Non-pigmented ciliary epithelial cell (primary cell): ENCODE results near the gene ZNF467.

Experiments
- DNase-seq: peaks from one replicate; pipeline ENCODE4 v3.0.0-alpha.2; 2010; ENCODE audit warnings: low read depth

ZNF467 gene

GRCh38 chr7:149770728-149771636 is 2.4 kb downstream of the ZNF467 start:
- no peak for DNase-seq

- no peak for DNase-seq
These were observed 3.5 kb downstream of the ZNF467 start for GRCh38 chr7:149769915-149770314.

GRCh38 chr7:149768931-149769330 is 4.5 kb downstream of the ZNF467 start:
- DNase-seq: no peak

- no peak for DNase-seq
These were observed 6.3 kb downstream of the ZNF467 start for GRCh38 chr7:149767068-149767467.

GRCh38 chr7:149766135-149766675 is 7.2 kb downstream of the ZNF467 start:
- no peak for DNase-seq

GRCh38 chr7:149765399-149766121 is 7.8 kb downstream of the ZNF467 start:
- DNase-seq: no peak

GRCh38 chr7:149764481-149765398 is 8.6 kb downstream of the ZNF467 start:
- no peak for DNase-seq

- no peak for DNase-seq
These were observed 9.7 kb downstream of the ZNF467 start for GRCh38 chr7:149763563-149764240.

- no peak for DNase-seq
These were observed 10.8 kb downstream of the ZNF467 start for GRCh38 chr7:149762610-149763009.

GRCh38 chr7:149762089-149762488 is 11.3 kb downstream of the ZNF467 start:
- no peak for DNase-seq

- no peak for DNase-seq
These were observed 12.1 kb downstream of the ZNF467 start for GRCh38 chr7:149761307-149761706.

GRCh38 chr7:149760538-149760937 is 12.8 kb downstream of the ZNF467 start:
- DNase-seq: no peak

- no peak for DNase-seq
These were observed 14.1 kb downstream of the ZNF467 start for GRCh38 chr7:149759093-149759860.

GRCh38 chr7:149753375-149754233 is 19.8 kb downstream of the ZNF467 start:
- DNase-seq: peak; percentile 5

GRCh38 chr7:149752646-149753045 is 20.7 kb downstream of the ZNF467 start:
- DNase-seq: no peak

- no peak for DNase-seq
These were observed 22.2 kb downstream of the ZNF467 start for GRCh38 chr7:149751043-149751775.

GRCh38 chr7:149750122-149750845 is 23.1 kb downstream of the ZNF467 start:
- DNase-seq: no peak
